Stimulated activated CD8-positive, alpha-beta memory T cell treated with anti-CD3 and anti-CD28 coated beads, Interleukin-7, amount 100 ng/mL, for 4 hours (primary cell): Measurements from ENCODE around the gene TNIK.

Source experiments
- DNase-seq, 2 donors: peaks; one replicate each; pipeline ENCODE4 v3.0.0-alpha.2; 2020; ENCODE audit warnings: low read depth in 2 of 2

TNIK gene

GRCh38 chr3:171362575-171362974 lies 97.6 kb downstream of the TNIK start:
- no peak for DNase-seq

- no peak for DNase-seq
Observed at GRCh38 chr3:171358881-171359198, 101.4 kb downstream of the TNIK start.

GRCh38 chr3:171358181-171358880 lies 101.9 kb downstream of the TNIK start:
- no peak for DNase-seq

GRCh38 chr3:171357721-171358120 lies 102.5 kb downstream of the TNIK start:
- no peak for DNase-seq

- DNase-seq, result no peak
Observed at GRCh38 chr3:171356251-171356650, 104.0 kb downstream of the TNIK start.

GRCh38 chr3:171354706-171355582 lies 105.3 kb downstream of the TNIK start:
- no peak for DNase-seq

GRCh38 chr3:171354049-171354705 lies 106.0 kb downstream of the TNIK start:
- DNase-seq, result no peak

GRCh38 chr3:171353423-171353822 lies 106.8 kb downstream of the TNIK start:
- DNase-seq, result no peak

GRCh38 chr3:171352387-171352935 lies 107.7 kb downstream of the TNIK start:
- no peak for DNase-seq

- DNase-seq, result no peak
Observed at GRCh38 chr3:171351676-171352075, 108.5 kb downstream of the TNIK start.

GRCh38 chr3:171350364-171350763 lies 109.8 kb downstream of the TNIK start:
- DNase-seq, result no peak

GRCh38 chr3:171349392-171349791 lies 110.8 kb downstream of the TNIK start:
- no peak for DNase-seq

- DNase-seq, result no peak
Observed at GRCh38 chr3:171348121-171348520, 112.1 kb downstream of the TNIK start.

GRCh38 chr3:171347301-171348039 lies 112.7 kb downstream of the TNIK start:
- no peak for DNase-seq

GRCh38 chr3:171346582-171347300 lies 113.5 kb downstream of the TNIK start:
- DNase-seq, result no peak

- DNase-seq, result no peak
Observed at GRCh38 chr3:171346019-171346418, 114.2 kb downstream of the TNIK start.

- no peak for DNase-seq
Observed at GRCh38 chr3:171345107-171345843, 114.9 kb downstream of the TNIK start.

- no peak for DNase-seq
Observed at GRCh38 chr3:171343693-171344092, 116.5 kb downstream of the TNIK start.

GRCh38 chr3:171342783-171343420 lies 117.3 kb downstream of the TNIK start:
- DNase-seq, result no peak

GRCh38 chr3:171342200-171342599 lies 118.0 kb downstream of the TNIK start:
- DNase-seq, result no peak
